GM12878 (cell line): ENCODE results near the gene TMC8.

Source experiments
- CBFB ChIP-seq: IDR thresholded peaks from 2 replicates; pipeline ENCODE4 v1.6.1; 2016; ENCODE audit warnings: antibody characterized with exemption, low read depth
- CREM ChIP-seq: IDR thresholded peaks from 2 replicates; pipeline ENCODE4 v1.6.1; 2014; ENCODE audit warnings: antibody characterized with exemption, low read depth
- CTCF ChIP-seq, 3 experiments: IDR thresholded peaks in 2 of 3; conservative IDR thresholded peaks in 1 of 3; 2 replicates each; pipeline ENCODE4 v1.5.1; 2011; ENCODE audit warnings: low read depth in 3 of 3, low read length in 3 of 3, mild to moderate bottlenecking in 3 of 3, control low read depth in 2 of 3, moderate library complexity in 2 of 3, inconsistent platforms in 1 of 3, mixed read lengths in 1 of 3; ENCODE audit not compliant: control insufficient read depth in 2 of 3, insufficient read depth in 1 of 3; ENCODE audit errors: extremely low read depth in 1 of 3
- CUX1 ChIP-seq: IDR thresholded peaks from 2 replicates; pipeline ENCODE4 v1.6.1; 2012; ENCODE audit warnings: improper control_type of control experiment, low read depth, low read length; ENCODE audit not compliant: insufficient replicate concordance
- DPF2 ChIP-seq: fragments of 450-650 bp; IDR thresholded peaks from 2 replicates; pipeline ENCODE4 v1.6.1; 2017; ENCODE audit warnings: mild to moderate bottlenecking
- RCOR1 ChIP-seq: conservative IDR thresholded peaks from 2 replicates; pipeline ENCODE4 v1.6.1; 2012; ENCODE audit warnings: low read depth, low read length, improper control_type of control experiment
- ZNF274 ChIP-seq: IDR thresholded peaks from one replicate; pipeline ENCODE4 v1.8.0; 2011; ENCODE audit not compliant: insufficient read length, insufficient read depth
- ZSCAN29 ChIP-seq: fragments of 450-650 bp; IDR thresholded peaks from 2 replicates; pipeline ENCODE4 v1.6.1; 2017; ENCODE audit warnings: mild to moderate bottlenecking, moderate library complexity

GRCh38 chr17:78142119-78142861 is 11.7 kb downstream of the TMC8 start:
- no peak for TF ChIP-seq ZSCAN29
- TF ChIP-seq CTCF (IDR thresholded peaks at IDR 0.05 in 2 of 3, conservative IDR thresholded peaks at IDR 0.05 in 1 of 3; ENCODE audit: control insufficient read depth in 2 of 3, extremely low read depth in 1 of 3, insufficient read depth in 1 of 3, low read depth in 3 of 3, low read length in 3 of 3): no peak
- no peak for TF ChIP-seq CREM
- TF ChIP-seq DPF2: no peak
- no peak for TF ChIP-seq RCOR1
- no peak for TF ChIP-seq ZNF274
- TF ChIP-seq CBFB: no peak
- TF ChIP-seq CUX1: no peak
